Retinal pigment epithelial cell (primary cell): ENCODE measurements around the gene TK2.

ENCODE experiments used
- DNase-seq: peaks from one replicate; pipeline ENCODE4 v3.0.0-alpha.2; 2010; ENCODE audit warnings: low read depth
- H3K4me3 ChIP-seq: 2 replicates; pipeline ENCODE4 v1.5.1; 2011; ENCODE audit warnings: mild to moderate bottlenecking, low read length, control low read depth, moderate library complexity
- TF ChIP-seq, protein P1 (sequence below): conservative IDR thresholded peaks from 2 replicates; pipeline ENCODE4 v1.5.1; 2011; ENCODE audit warnings: low read depth, low read length, control low read depth, inconsistent platforms

Gene TK2

DNA sequence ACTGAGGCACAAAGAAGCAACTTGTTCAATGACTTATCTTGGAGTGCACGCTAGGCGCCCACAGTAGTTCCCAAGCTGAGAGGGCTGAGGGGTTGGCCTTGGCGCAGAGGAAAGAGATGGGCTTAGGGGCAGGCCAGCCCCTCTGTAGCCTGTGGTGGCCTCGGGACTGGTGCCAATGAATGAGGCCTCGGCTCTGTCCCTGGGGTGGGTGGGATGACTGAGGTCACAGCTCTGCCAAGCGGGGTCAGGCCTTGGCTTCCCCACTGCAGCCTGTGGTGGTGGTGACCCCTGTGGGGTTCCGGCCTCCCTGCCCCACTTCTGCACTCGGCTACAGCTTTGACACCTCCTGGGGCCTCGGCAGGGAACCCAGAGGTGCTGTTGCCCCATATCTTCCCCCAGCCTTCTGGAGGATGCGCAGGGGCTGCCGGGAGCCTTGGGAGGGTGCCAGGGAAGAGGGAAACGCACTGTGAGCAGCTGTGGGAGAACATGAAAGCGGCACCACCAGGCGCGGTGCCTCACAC is 76.8 kb downstream of the TK2 start:
- no peak overlapping the region for H3K4me3 ChIP-seq

DNA sequence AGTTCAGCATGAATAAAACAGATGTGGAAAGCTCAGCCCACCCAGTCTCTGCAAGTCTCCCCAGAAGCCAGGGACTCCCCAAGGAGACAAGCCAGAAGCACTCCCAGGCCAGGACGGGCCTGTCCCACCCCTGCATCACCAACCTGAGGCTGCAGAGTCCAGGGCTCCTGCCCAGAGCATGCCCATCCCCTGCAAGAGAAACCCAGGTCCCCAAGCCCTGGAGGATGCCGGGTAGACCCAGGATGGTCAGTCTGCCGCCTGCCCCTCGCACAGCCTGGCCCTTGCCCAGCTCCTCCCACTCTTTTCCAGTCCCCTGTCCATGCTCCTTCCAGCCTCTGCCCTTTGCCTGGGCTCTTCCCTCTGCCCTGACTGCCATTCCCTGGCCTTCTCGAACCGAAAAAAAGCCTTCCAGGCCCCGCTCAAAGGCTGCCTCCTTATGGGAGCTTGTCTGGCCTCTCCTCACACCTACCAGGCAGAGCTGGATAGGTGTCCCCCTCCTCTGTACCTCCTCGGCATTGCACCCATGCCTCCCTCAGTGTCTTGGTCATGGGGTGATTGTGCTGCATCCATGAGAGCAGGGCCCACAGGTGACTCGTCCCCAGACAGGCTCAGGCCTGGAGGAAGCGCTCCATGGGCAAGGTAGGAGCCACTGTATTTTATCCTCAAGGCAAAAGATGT is 78.1 kb downstream of the TK2 start:
- DNase-seq, result no peak
- H3K4me3 ChIP-seq, result no peak overlapping the region
- TF ChIP-seq, protein P1, sequence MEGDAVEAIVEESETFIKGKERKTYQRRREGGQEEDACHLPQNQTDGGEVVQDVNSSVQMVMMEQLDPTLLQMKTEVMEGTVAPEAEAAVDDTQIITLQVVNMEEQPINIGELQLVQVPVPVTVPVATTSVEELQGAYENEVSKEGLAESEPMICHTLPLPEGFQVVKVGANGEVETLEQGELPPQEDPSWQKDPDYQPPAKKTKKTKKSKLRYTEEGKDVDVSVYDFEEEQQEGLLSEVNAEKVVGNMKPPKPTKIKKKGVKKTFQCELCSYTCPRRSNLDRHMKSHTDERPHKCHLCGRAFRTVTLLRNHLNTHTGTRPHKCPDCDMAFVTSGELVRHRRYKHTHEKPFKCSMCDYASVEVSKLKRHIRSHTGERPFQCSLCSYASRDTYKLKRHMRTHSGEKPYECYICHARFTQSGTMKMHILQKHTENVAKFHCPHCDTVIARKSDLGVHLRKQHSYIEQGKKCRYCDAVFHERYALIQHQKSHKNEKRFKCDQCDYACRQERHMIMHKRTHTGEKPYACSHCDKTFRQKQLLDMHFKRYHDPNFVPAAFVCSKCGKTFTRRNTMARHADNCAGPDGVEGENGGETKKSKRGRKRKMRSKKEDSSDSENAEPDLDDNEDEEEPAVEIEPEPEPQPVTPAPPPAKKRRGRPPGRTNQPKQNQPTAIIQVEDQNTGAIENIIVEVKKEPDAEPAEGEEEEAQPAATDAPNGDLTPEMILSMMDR, result no peak

More for the DNA sequence above, 76.8 kb downstream of the TK2 start:
- no peak for DNase-seq
- TF ChIP-seq, protein P1, result no peak

DNA sequence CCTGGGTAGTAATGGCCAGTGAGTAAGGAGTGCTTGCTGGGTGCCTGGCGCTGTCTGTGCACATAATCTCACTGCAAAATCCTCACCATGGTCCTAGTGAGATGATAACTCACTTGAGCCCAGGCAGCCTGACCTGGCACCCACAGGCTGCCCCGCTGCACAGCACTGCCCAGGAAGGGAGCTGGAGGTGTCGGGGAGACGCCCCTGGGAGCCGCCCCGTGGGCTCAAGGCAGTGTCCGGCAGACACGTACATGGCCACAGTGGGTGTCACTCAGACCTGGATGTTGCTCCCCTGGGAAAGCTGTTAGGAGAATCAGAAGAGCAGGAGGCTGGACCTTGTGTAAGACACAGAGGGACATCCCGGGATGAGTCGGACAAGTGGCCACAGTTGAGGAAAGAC is 78.7 kb downstream of the TK2 start:
- no peak for DNase-seq
- TF ChIP-seq, protein P1, result no peak
- no peak overlapping the region for H3K4me3 ChIP-seq

GRCh38 chr16:66470556-66470955 is 79.4 kb downstream of the TK2 start:
- TF ChIP-seq, protein P1, result no peak
- no peak for DNase-seq
- H3K4me3 ChIP-seq, result no peak overlapping the region

- no peak overlapping the region for H3K4me3 ChIP-seq
- no peak for DNase-seq
- TF ChIP-seq, protein P1, result no peak
Measured at GRCh38 chr16:66469947-66470546, 79.9 kb downstream of the TK2 start.

DNA sequence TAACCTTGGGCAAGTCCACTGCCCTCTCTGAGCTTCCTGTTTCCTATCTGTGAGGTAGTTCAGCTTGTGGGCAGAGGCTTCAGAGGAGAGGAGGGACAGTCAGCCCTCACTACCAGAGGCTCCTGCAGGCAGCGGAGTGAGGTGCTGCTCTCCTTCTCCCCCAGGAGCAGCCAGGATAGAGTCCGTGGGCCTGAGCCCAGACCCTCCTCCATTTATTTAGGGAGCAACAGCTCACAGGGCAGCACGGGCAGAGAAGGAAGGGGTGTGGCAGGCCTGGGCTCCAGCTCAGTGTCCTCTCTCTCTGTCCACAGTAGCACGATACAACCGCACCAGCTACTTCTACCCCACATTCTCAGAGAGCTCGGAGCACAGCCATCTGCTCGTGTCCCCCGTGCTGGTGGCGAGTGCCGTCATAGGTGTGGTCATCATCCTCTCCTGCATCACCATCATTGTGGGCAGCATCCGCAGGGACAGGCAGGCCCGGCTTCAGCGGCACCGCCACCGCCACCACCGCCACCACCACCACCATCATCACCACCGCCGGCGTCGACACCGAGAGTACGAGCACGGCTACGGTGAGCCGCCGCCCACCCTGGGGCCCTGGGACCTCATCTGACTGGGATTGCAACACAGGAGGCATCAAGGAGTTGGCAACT is 80.5 kb downstream of the TK2 start:
- no peak overlapping the region for H3K4me3 ChIP-seq
- TF ChIP-seq, protein P1, result no peak
- DNase-seq, result no peak
